Measurements from ENCODE around the gene NCKAP5.

Gene NCKAP5

DNA sequence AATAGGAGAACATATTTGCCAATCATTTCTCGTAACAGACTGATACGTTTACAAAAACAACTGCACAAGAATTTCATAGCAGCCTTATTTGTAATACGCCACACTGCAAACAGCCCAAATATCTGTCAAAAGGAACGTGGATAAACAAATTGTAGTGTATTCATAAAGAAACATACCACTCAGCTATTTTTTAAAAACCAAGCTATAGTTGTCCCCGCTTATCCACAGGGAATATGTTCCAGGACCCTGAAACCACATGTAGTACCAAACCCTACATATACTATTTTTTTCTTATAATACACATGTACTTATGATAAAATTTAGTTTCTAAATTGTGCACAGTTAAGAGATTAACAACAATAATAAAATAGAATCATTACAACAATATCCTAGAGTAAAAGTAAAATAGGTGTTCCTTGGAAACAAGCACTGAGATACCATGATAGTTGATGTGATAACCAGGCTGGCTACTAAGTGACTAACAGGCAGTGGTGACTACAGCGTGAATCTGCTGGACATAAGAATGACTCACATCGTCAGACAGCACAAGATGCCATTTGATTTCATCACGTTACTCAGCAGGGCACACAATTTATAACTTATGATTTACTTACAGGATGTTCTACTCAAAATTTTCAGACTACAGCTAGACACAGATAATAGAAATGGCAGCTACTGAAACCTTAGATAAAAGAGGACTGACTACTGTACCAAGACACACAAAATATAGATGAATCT, 367.4 kb downstream of the NCKAP5 start:
- peak; percentile 94 for DNase-seq (ENCODE audit: low read depth)
- TF ChIP-seq, protein P1, sequence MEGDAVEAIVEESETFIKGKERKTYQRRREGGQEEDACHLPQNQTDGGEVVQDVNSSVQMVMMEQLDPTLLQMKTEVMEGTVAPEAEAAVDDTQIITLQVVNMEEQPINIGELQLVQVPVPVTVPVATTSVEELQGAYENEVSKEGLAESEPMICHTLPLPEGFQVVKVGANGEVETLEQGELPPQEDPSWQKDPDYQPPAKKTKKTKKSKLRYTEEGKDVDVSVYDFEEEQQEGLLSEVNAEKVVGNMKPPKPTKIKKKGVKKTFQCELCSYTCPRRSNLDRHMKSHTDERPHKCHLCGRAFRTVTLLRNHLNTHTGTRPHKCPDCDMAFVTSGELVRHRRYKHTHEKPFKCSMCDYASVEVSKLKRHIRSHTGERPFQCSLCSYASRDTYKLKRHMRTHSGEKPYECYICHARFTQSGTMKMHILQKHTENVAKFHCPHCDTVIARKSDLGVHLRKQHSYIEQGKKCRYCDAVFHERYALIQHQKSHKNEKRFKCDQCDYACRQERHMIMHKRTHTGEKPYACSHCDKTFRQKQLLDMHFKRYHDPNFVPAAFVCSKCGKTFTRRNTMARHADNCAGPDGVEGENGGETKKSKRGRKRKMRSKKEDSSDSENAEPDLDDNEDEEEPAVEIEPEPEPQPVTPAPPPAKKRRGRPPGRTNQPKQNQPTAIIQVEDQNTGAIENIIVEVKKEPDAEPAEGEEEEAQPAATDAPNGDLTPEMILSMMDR (conservative IDR thresholded peaks at IDR 0.05; ENCODE audit: control insufficient read depth, insufficient read depth, low read depth, low read length), result no peak
- no peak overlapping the region for H3K4me3 ChIP-seq (ENCODE audit: control insufficient read depth, low read depth, low read length)

DNA sequence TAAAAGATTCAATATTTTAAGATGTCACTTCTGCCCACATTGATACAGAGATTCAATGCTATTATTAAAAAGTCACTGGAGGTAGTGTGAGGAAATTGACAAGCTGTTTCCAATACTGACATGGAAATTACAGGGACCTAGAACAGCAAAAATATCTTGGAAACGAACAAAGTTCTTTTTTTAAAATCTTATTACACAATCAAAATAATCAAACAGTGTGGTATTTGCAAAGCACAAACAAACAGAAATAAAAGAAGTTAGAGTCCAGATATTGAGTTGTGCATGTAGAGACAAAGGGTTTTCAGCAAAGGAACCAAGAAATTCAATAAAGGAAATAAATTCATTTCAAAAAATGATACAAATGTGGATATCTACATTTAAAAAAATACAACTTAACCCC, 369.6 kb downstream of the NCKAP5 start:
- DNase-seq (ENCODE audit: low read depth), result no peak
- no peak overlapping the region for H3K4me3 ChIP-seq (ENCODE audit: control insufficient read depth, low read depth, low read length)
- TF ChIP-seq, protein P1 (conservative IDR thresholded peaks at IDR 0.05; ENCODE audit: control insufficient read depth, insufficient read depth, low read depth, low read length), result no peak

DNA sequence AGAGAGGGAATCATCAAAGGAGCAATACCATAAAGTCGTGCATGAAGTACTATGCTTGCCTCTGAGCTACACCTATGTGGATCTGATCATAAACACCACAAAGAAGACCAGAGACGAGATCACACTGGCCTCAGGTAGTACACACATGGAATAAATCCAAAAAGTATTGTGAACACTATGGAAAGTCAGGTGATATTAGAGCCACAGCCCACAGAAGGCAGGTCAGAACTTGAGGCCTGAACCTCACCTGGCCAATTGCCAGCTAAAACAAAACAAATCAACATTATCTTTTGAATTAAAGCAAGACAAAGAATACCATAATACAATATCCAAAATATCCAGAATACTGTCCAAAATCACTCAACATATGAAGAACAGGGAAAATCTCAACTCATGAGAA, 371.1 kb downstream of the NCKAP5 start:
- TF ChIP-seq, protein P1 (conservative IDR thresholded peaks at IDR 0.05; ENCODE audit: control insufficient read depth, insufficient read depth, low read depth, low read length), result no peak
- DNase-seq (ENCODE audit: low read depth), result no peak
- H3K4me3 ChIP-seq (ENCODE audit: control insufficient read depth, low read depth, low read length), result no peak overlapping the region

DNA sequence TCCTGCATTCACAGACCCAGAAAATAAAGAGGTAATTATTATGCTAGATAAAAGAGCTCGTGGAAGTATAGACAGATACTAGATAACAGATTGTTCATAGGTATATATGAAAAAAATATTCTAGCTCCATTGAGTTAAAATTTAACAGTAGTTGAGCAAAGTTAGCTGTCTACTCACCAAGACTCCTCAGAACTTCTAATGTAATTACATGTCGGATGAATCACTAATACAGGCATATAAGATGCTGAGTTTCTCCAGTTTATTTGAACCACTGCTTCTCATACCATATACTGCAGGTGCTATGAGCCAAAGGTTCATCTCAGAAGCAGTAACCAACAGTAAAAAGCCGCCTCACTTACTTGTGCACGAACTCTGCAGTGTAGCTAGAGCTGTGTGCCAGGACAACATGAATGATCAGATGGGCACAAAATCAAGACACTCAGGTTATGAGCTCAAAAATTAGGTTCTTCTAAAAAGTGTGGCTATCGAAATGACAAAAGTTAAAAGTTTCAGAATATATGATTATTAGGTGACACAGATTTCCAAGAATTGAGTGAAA, 373.4 kb downstream of the NCKAP5 start:
- TF ChIP-seq, protein P1 (conservative IDR thresholded peaks at IDR 0.05; ENCODE audit: control insufficient read depth, insufficient read depth, low read depth, low read length), result no peak
- DNase-seq (ENCODE audit: low read depth), result no peak
- no peak overlapping the region for H3K4me3 ChIP-seq (ENCODE audit: control insufficient read depth, low read depth, low read length)

DNA sequence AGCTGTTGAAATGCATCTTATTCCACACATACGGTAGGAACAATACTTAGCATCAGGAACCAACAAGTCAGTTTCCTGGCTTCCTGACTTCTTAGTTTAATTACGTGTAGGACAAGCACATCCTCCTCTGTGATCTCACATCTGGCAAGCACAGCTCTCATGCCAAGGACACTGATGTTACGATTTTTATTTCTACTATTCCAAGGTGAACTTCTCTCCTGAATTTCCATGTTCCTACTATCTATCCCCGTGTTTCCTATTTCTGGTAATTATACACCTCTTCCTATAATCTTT, 374.0 kb downstream of the NCKAP5 start:
- no peak overlapping the region for H3K4me3 ChIP-seq (ENCODE audit: control insufficient read depth, low read depth, low read length)
- no peak for DNase-seq (ENCODE audit: low read depth)
- TF ChIP-seq, protein P1 (conservative IDR thresholded peaks at IDR 0.05; ENCODE audit: control insufficient read depth, insufficient read depth, low read depth, low read length), result no peak

DNA sequence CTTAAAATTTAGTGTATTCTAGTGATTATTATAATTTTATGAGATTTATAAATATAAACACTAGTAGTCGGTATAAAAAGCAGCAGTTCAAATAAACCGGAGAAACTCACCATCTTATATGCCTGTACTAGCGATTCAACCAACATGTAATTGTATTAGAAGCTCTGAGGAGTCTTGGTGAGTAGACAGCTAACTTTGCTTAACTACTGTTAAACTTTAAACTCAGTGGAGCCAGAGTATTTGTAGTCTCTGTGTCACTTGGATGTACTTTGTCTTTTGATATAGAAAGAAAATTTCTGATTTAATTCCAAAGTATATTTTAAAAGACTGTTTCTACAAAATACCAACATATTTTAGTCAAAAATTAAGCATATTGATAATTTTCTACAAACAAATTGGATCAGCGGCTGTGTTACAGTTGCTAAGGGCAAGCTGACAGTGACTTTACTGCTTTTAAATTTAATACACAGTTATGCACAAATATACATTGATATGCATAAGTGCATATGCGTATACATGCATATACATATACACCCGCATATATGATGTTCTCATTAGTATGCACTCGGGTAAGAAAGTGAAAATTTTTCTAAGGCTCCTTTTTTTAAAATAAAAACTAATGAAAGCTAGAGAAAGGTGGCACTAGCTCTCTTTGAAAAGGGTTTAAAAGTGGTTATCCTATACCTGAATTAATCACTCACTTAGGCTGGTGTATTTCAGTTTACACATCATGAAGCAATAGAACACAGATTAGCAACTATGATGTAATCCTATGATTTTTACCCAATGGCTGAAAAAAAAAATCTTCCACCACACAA, 374.5 kb downstream of the NCKAP5 start:
- DNase-seq (ENCODE audit: low read depth), result peak; percentile 6
- no peak overlapping the region for H3K4me3 ChIP-seq (ENCODE audit: control insufficient read depth, low read depth, low read length)
- TF ChIP-seq, protein P1 (conservative IDR thresholded peaks at IDR 0.05; ENCODE audit: control insufficient read depth, insufficient read depth, low read depth, low read length), result no peak

Data from fibroblast of mammary gland (primary cell).